Activated CD4-positive, alpha-beta T cell treated with anti-CD3 and anti-CD28 coated beads for 36 hours (primary cell): ENCODE measurements around the gene PAM. TPM values are rescaled to one million over a fixed set of nuclear protein-coding genes. Genes with fewer than 3 reads are reported as not detected.

ENCODE experiments used
- ATAC-seq: fragments of 200-7000 bp; cut with Tn5 transposase; one replicate; pipeline ENCODE4 v1.10.0; 2021; ENCODE audit warnings: mild to moderate bottlenecking, moderate library complexity
- CTCF ChIA-PET: fragments of 350-600 bp; sonication (Branson Sonifier 250); formaldehyde crosslinking; loops from one replicate; lab custom pipeline; 2021; ENCODE audit warnings: antibody characterized with exemption; lab: Charles Lee
- POLR2A ChIA-PET: fragments of 350-600 bp; sonication (Branson Sonifier 250); formaldehyde crosslinking; loops from one replicate; lab custom pipeline; 2021; ENCODE audit warnings: antibody characterized with exemption, inconsistent platforms; lab: Charles Lee
- DNase-seq: peaks from one replicate; pipeline ENCODE4 v3.0.0-alpha.2; 2020
- H3K27ac Mint-ChIP-seq: one replicate; pipeline ENCODE4 v1.8.0; 2021; ENCODE audit warnings: mixed read lengths
- H3K27me3 Mint-ChIP-seq: one replicate; pipeline ENCODE4 v1.8.0; 2021; ENCODE audit warnings: mixed read lengths
- H3K36me3 Mint-ChIP-seq: one replicate; pipeline ENCODE4 v1.8.0; 2021; ENCODE audit warnings: low read depth, mixed read lengths
- H3K4me1 Mint-ChIP-seq: one replicate; pipeline ENCODE4 v1.8.0; 2021; ENCODE audit warnings: mixed read lengths
- H3K4me3 Mint-ChIP-seq: one replicate; pipeline ENCODE4 v1.8.0; 2021; ENCODE audit warnings: mild to moderate bottlenecking, moderate library complexity, mixed read lengths
- H3K9me3 Mint-ChIP-seq: one replicate; pipeline ENCODE4 v1.8.0; 2021; ENCODE audit warnings: low read depth, mixed read lengths
- intact Hi-C, 2 experiments: fragments of 100-400 bp; cut with DNase I in 1 of 2; cut with micrococcal nuclease in 1 of 2; formaldehyde crosslinking; loops; one replicate each; pipeline versions ENCODE4 v1.14.2 to v1.15.1; 2022 to 2024; cut with DNase I, micrococcal nuclease
- total RNA-seq, 2 experiments: library from RNA; stranded (reverse); gene quantifications; one replicate each; pipeline ENCODE4 v1.2.3, GENCODE V29; 2021

PAM gene
- 10 to 100 TPM; 54.0 to 68.3 TPM for total RNA-seq

- H3K27ac Mint-ChIP-seq: peak within 1 kb of the TSS; percentile 98
- CTCF ChIA-PET: interaction anchor here (0.6 to 5.3 kb wide), 6 partner anchors 23 to 365 kb away, joined by 3 to 36 read pairs (median 4); partner anchors contain the start of genes GIN1 and PPIP5K2
- peaks cover 2% of the 10 kb centered on the region for H3K9me3 Mint-ChIP-seq
- peak; percentile 89 for DNase-seq
- intact Hi-C loops: loop anchor here (1.0 to 10.0 kb wide), 5 partner anchors 23 to 1850 kb away; partner anchors contain the start of genes MACIR (in 2 of the 2), GIN1 (in 1 of the 2), PPIP5K2 (in 1 of the 2) and ST8SIA4 (in 1 of the 2)
- peaks cover 43% of the 10 kb centered on the region for H3K4me1 Mint-ChIP-seq
- H3K27me3 Mint-ChIP-seq: peaks cover 9% of the 10 kb centered on the region
- ATAC-seq: peak; percentile 80
- peak within 1 kb of the TSS; percentile 84 for H3K4me3 Mint-ChIP-seq
- POLR2A ChIA-PET: no interaction called here
- peaks cover 10% of the 10 kb centered on the region for H3K36me3 Mint-ChIP-seq
Measured at GRCh38 chr5:102754767-102755431, at the start of gene PAM. TSS of gene PAM (plus strand) at chr5:102755305. CDS start at chr5:102866196, 110,891 bp downstream.

GRCh38 chr5:102711525-102712385, 43.4 kb upstream of the PAM start:
- intact Hi-C loops: no loop called here
- no peak overlapping the region for H3K27ac Mint-ChIP-seq
- no peak for ATAC-seq
- ChIA-PET POLR2A (no interaction called here), CTCF (interaction anchor here (1.1 to 1.5 kb wide), 2 partner anchors 28 to 29 kb away, joined by 3 read pairs; no protein-coding TSS in a partner anchor)
- H3K27me3 Mint-ChIP-seq: peaks cover 13% of the 10 kb centered on the region
- no peak for DNase-seq
- H3K36me3 Mint-ChIP-seq: no peaks in the 10 kb centered on the region
- peaks cover 9% of the 10 kb centered on the region for H3K9me3 Mint-ChIP-seq
- peaks cover 4% of the 10 kb centered on the region for H3K4me1 Mint-ChIP-seq
- H3K4me3 Mint-ChIP-seq: no peak overlapping the region

GRCh38 chr5:102713278-102713677, 41.8 kb upstream of the PAM start:
- H3K9me3 Mint-ChIP-seq: peaks cover 9% of the 10 kb centered on the region
- ATAC-seq (no peak), DNase-seq (no peak)
- H3K27ac Mint-ChIP-seq: no peak overlapping the region
- H3K4me1 Mint-ChIP-seq: peaks cover 4% of the 10 kb centered on the region
- no peak overlapping the region for H3K4me3 Mint-ChIP-seq
- CTCF ChIA-PET: no interaction called here
- intact Hi-C loops: no loop called here
- H3K27me3 Mint-ChIP-seq: peaks cover 15% of the 10 kb centered on the region
- H3K36me3 Mint-ChIP-seq: no peaks in the 10 kb centered on the region
- POLR2A ChIA-PET: no interaction called here

GRCh38 chr5:102713682-102714231, 41.3 kb upstream of the PAM start:
- no peaks in the 10 kb centered on the region for H3K36me3 Mint-ChIP-seq
- peaks cover 4% of the 10 kb centered on the region for H3K4me1 Mint-ChIP-seq
- peaks cover 13% of the 10 kb centered on the region for H3K27me3 Mint-ChIP-seq
- CTCF ChIA-PET: no interaction called here
- DNase-seq (no peak), ATAC-seq (no peak)
- POLR2A ChIA-PET: no interaction called here
- H3K9me3 Mint-ChIP-seq: peaks cover 8% of the 10 kb centered on the region
- H3K4me3 Mint-ChIP-seq: no peak overlapping the region
- intact Hi-C loops: no loop called here
- H3K27ac Mint-ChIP-seq: no peak overlapping the region

- peaks cover 10% of the 10 kb centered on the region for H3K27me3 Mint-ChIP-seq
- H3K9me3 Mint-ChIP-seq: peaks cover 2% of the 10 kb centered on the region
- CTCF ChIA-PET: interaction anchor here (0.6 to 1.2 kb wide), 2 partner anchors 34 to 643 kb away, joined by 3 to 6 read pairs; no protein-coding TSS in a partner anchor
- no peaks in the 10 kb centered on the region for H3K36me3 Mint-ChIP-seq
- intact Hi-C loops: no loop called here
- H3K27ac Mint-ChIP-seq: no peak overlapping the region
- H3K4me1 Mint-ChIP-seq: peaks cover 4% of the 10 kb centered on the region
- DNase-seq (peak; percentile 20), ATAC-seq (peak; percentile 76)
- POLR2A ChIA-PET: interaction anchor here (0.7 to 1.0 kb wide), 2 partner anchors 41 to 93 kb away, joined by 4 read pairs; no protein-coding TSS in a partner anchor
- H3K4me3 Mint-ChIP-seq: no peak overlapping the region
Measured at GRCh38 chr5:102715082-102715807, 39.9 kb upstream of the PAM start.

GRCh38 chr5:102716017-102716416, 39.1 kb upstream of the PAM start:
- H3K27ac Mint-ChIP-seq: no peak overlapping the region
- no peak overlapping the region for H3K4me3 Mint-ChIP-seq
- H3K36me3 Mint-ChIP-seq: no peaks in the 10 kb centered on the region
- DNase-seq (no peak), ATAC-seq (no peak)
- H3K27me3 Mint-ChIP-seq: peaks cover 8% of the 10 kb centered on the region
- CTCF ChIA-PET: no interaction called here
- peaks cover 4% of the 10 kb centered on the region for H3K4me1 Mint-ChIP-seq
- no peaks in the 10 kb centered on the region for H3K9me3 Mint-ChIP-seq
- POLR2A ChIA-PET: interaction anchor here (1.0 kb wide), 1 partner anchor 40 kb away, joined by 4 read pairs; no protein-coding TSS in a partner anchor
- intact Hi-C loops: no loop called here

- intact Hi-C loops: no loop called here
- DNase-seq: no peak
- Mint-ChIP-seq H3K36me3 (no peaks in the 10 kb centered on the region), H3K4me1 (peaks cover 4% of the 10 kb centered on the region), H3K27me3 (peaks cover 20% of the 10 kb centered on the region), H3K4me3 (no peak overlapping the region), H3K27ac (no peak overlapping the region), H3K9me3 (peaks cover 4% of the 10 kb centered on the region)
- CTCF ChIA-PET: no interaction called here
- POLR2A ChIA-PET: no interaction called here
- no peak for ATAC-seq
Measured at GRCh38 chr5:102718819-102719218, 36.3 kb upstream of the PAM start.

- Mint-ChIP-seq H3K36me3 (no peaks in the 10 kb centered on the region), H3K4me3 (no peak overlapping the region), H3K4me1 (peaks cover 4% of the 10 kb centered on the region), H3K27me3 (peaks cover 20% of the 10 kb centered on the region), H3K9me3 (peaks cover 4% of the 10 kb centered on the region), H3K27ac (no peak overlapping the region)
- ChIA-PET POLR2A (no interaction called here), CTCF (no interaction called here)
- DNase-seq: no peak
- ATAC-seq: no peak
- intact Hi-C loops: no loop called here
Measured at GRCh38 chr5:102719886-102720285, 35.2 kb upstream of the PAM start.

- DNase-seq (no peak), ATAC-seq (no peak)
- POLR2A ChIA-PET: no interaction called here
- Mint-ChIP-seq H3K4me1 (no peaks in the 10 kb centered on the region), H3K27me3 (peaks cover 17% of the 10 kb centered on the region), H3K27ac (no peak overlapping the region), H3K36me3 (no peaks in the 10 kb centered on the region), H3K4me3 (no peak overlapping the region), H3K9me3 (peaks cover 4% of the 10 kb centered on the region)
- CTCF ChIA-PET: no interaction called here
- intact Hi-C loops: no loop called here
Measured at GRCh38 chr5:102720969-102721368, 34.1 kb upstream of the PAM start.

- CTCF ChIA-PET: interaction anchor here (1.1 kb wide), 1 partner anchor 153 kb away, joined by 4 read pairs; no protein-coding TSS in a partner anchor
- peaks cover 24% of the 10 kb centered on the region for H3K27me3 Mint-ChIP-seq
- no peak for DNase-seq
- H3K4me1 Mint-ChIP-seq: no peaks in the 10 kb centered on the region
- no peak overlapping the region for H3K4me3 Mint-ChIP-seq
- H3K9me3 Mint-ChIP-seq: peaks cover 4% of the 10 kb centered on the region
- intact Hi-C loops: no loop called here
- no peaks in the 10 kb centered on the region for H3K36me3 Mint-ChIP-seq
- no peak overlapping the region for H3K27ac Mint-ChIP-seq
- POLR2A ChIA-PET: no interaction called here
- no peak for ATAC-seq
Measured at GRCh38 chr5:102722931-102723330, 32.2 kb upstream of the PAM start.

GRCh38 chr5:102731693-102732092, 23.4 kb upstream of the PAM start:
- Mint-ChIP-seq H3K9me3 (no peaks in the 10 kb centered on the region), H3K4me3 (no peak overlapping the region), H3K27me3 (peaks cover 13% of the 10 kb centered on the region), H3K36me3 (no peaks in the 10 kb centered on the region), H3K4me1 (no peaks in the 10 kb centered on the region), H3K27ac (no peak overlapping the region)
- CTCF ChIA-PET: interaction anchor here (0.6 kb wide), 1 partner anchor 374 kb away, joined by 3 read pairs; no protein-coding TSS in a partner anchor
- intact Hi-C loops: no loop called here
- POLR2A ChIA-PET: no interaction called here
- no peak for DNase-seq
- no peak for ATAC-seq
